GM19467 (cell line): ENCODE results near the gene GALNT1.

Experiments
- ATAC-seq: cut with Tn5 transposase; IDR thresholded peaks from one replicate; pipeline ENCODE4 v1.9.1; 2021; ENCODE audit warnings: mild to moderate bottlenecking, moderate library complexity; ENCODE audit not compliant: unreplicated experiment

The GALNT1 gene

GRCh38 chr18:35581898-35582641, 530 bp downstream of the GALNT1 start:
- ATAC-seq: no peak

- ATAC-seq: no peak
Measured at GRCh38 chr18:35582899-35583558, 1.5 kb downstream of the GALNT1 start.

GRCh38 chr18:35584735-35585134, 3.2 kb downstream of the GALNT1 start:
- no peak for ATAC-seq

- ATAC-seq: no peak
Measured at GRCh38 chr18:35585608-35586007, 4.1 kb downstream of the GALNT1 start.

- no peak for ATAC-seq
Measured at GRCh38 chr18:35588122-35588521, 6.6 kb downstream of the GALNT1 start.

GRCh38 chr18:35588995-35589394, 7.5 kb downstream of the GALNT1 start:
- no peak for ATAC-seq

GRCh38 chr18:35589546-35589945, 8.0 kb downstream of the GALNT1 start:
- no peak for ATAC-seq

- no peak for ATAC-seq
Measured at GRCh38 chr18:35590935-35591334, 9.4 kb downstream of the GALNT1 start.

- ATAC-seq: peak; percentile 93
Measured at GRCh38 chr18:35592298-35592697, 10.8 kb downstream of the GALNT1 start.

- no peak for ATAC-seq
Measured at GRCh38 chr18:35593859-35594258, 12.3 kb downstream of the GALNT1 start.

GRCh38 chr18:35597758-35598157, 16.2 kb downstream of the GALNT1 start:
- ATAC-seq: no peak

GRCh38 chr18:35602193-35602820, 20.8 kb downstream of the GALNT1 start:
- no peak for ATAC-seq

GRCh38 chr18:35603008-35603407, 21.5 kb downstream of the GALNT1 start:
- no peak for ATAC-seq

- ATAC-seq: no peak
Measured at GRCh38 chr18:35603528-35603927, 22.0 kb downstream of the GALNT1 start.

- no peak for ATAC-seq
Measured at GRCh38 chr18:35604369-35604768, 22.8 kb downstream of the GALNT1 start.

- ATAC-seq: no peak
Measured at GRCh38 chr18:35605686-35606417, 24.3 kb downstream of the GALNT1 start.

GRCh38 chr18:35609236-35609635, 27.7 kb downstream of the GALNT1 start:
- ATAC-seq: no peak

GRCh38 chr18:35610089-35610488, 28.5 kb downstream of the GALNT1 start:
- ATAC-seq: no peak

GRCh38 chr18:35610724-35611123, 29.2 kb downstream of the GALNT1 start:
- ATAC-seq: no peak

- ATAC-seq: no peak
Measured at GRCh38 chr18:35611518-35611917, 30.0 kb downstream of the GALNT1 start.

GRCh38 chr18:35616074-35616473, 34.5 kb downstream of the GALNT1 start:
- ATAC-seq: no peak
